Measurements from ENCODE around the gene PIGR.
A peak's percentile ranks its signal among the peaks of the same experiment; 100 is the strongest.
"Not testable (repeated sequence)": the region's sequence is repeated elsewhere in the genome, so short reads cannot be mapped to it uniquely, and the experiment has no call there.

Gene PIGR

GRCh38 chr1:206932177-206932576 lies 14.1 kb downstream of the PIGR start:
- DNase-seq (ENCODE audit: low read depth) = no peak

GRCh38 chr1:206931709-206932108 lies 14.6 kb downstream of the PIGR start:
- DNase-seq (ENCODE audit: low read depth) = no peak

- no peak for DNase-seq (ENCODE audit: low read depth)
These were observed 16.0 kb downstream of the PIGR start for GRCh38 chr1:206930210-206930798.

- DNase-seq (ENCODE audit: low read depth) = no peak
These were observed 16.7 kb downstream of the PIGR start for GRCh38 chr1:206929524-206929923.

GRCh38 chr1:206926286-206926685 lies 20.0 kb downstream of the PIGR start:
- DNase-seq (ENCODE audit: low read depth) = no peak

- DNase-seq (ENCODE audit: low read depth) = peak; percentile 55
These were observed 21.0 kb downstream of the PIGR start for GRCh38 chr1:206925106-206925736.

GRCh38 chr1:206924592-206925105 lies 21.6 kb downstream of the PIGR start:
- DNase-seq (ENCODE audit: low read depth) = no peak

- not testable (repeated sequence) for DNase-seq (ENCODE audit: low read depth)
These were observed 22.2 kb downstream of the PIGR start for GRCh38 chr1:206923961-206924557.

GRCh38 chr1:206923009-206923960 lies 23.0 kb downstream of the PIGR start:
- DNase-seq (ENCODE audit: low read depth) = peak; percentile 51

GRCh38 chr1:206922524-206922923 lies 23.7 kb downstream of the PIGR start:
- no peak for DNase-seq (ENCODE audit: low read depth)

- no peak for DNase-seq (ENCODE audit: low read depth)
These were observed 24.4 kb downstream of the PIGR start, which contains the start of gene FCMR for GRCh38 chr1:206921772-206922265. Gene FCMR, minus strand, starts transcription at chr1:206921941. Its CDS starts 87 bp downstream, at chr1:206921854.

- no peak for DNase-seq (ENCODE audit: low read depth)
These were observed 28.2 kb downstream of the PIGR start for GRCh38 chr1:206918076-206918475.

GRCh38 chr1:206916000-206916709 lies 30.1 kb downstream of the PIGR start:
- DNase-seq (ENCODE audit: low read depth) = no peak

GRCh38 chr1:206915030-206915735 lies 31.1 kb downstream of the PIGR start:
- no peak for DNase-seq (ENCODE audit: low read depth)

- no peak for DNase-seq (ENCODE audit: low read depth)
These were observed 32.3 kb downstream of the PIGR start for GRCh38 chr1:206913766-206914537.

GRCh38 chr1:206912445-206913095 lies 33.7 kb downstream of the PIGR start:
- no peak for DNase-seq (ENCODE audit: low read depth)

GRCh38 chr1:206911064-206911663 lies 35.1 kb downstream of the PIGR start:
- no peak for DNase-seq (ENCODE audit: low read depth)

GRCh38 chr1:206909883-206910318 lies 36.4 kb downstream of the PIGR start:
- DNase-seq (ENCODE audit: low read depth) = no peak
